ENCODE measurements around the gene SEC22C. TPM values are rescaled to one million over a fixed set of nuclear protein-coding genes. Genes with fewer than 3 reads are reported as not detected.
A peak's percentile ranks its signal among the peaks of the same experiment; 100 is the strongest.
"Not testable (repeated sequence)": the region's sequence is repeated elsewhere in the genome, so short reads cannot be mapped to it uniquely, and the experiment has no call there.

SEC22C gene
- total and polyA plus RNA-seq, 5 donors from 2014 or later, result 40.9 to 72.0 (median 53.4) TPM

- H3K27me3 Mint-ChIP-seq, result no peaks in the 10 kb centered on the region
Observed at GRCh38 chr3:42578054-42578453, 3.7 kb downstream of the SEC22C start.

GRCh38 chr3:42575137-42575741, 6.5 kb downstream of the SEC22C start:
- Histone ChIP-seq H3K4me3 (ENCODE audit: low read depth, low read length) (no peak overlapping the region), H3K4me1 (ENCODE audit: control insufficient read depth, insufficient read depth, low read length, poor library complexity, severe bottlenecking) (peaks cover 6% of the 10 kb centered on the region), H3K9me3 (ENCODE audit: control insufficient read depth in 2 of 2, low read length in 2 of 2) (peaks cover 9 to 14% of the 10 kb centered on the region in 2 experiments), H3K27ac (ENCODE audit: insufficient read depth, low read length, poor library complexity, severe bottlenecking) (no peak overlapping the region), H3K27me3 (ENCODE audit: control insufficient read depth, insufficient read depth, low read length) (no peaks in the 10 kb centered on the region), H3K36me3 (ENCODE audit: control insufficient read depth, insufficient read depth, low read length) (peaks cover 20% of the 10 kb centered on the region)
- H3K36me3 Mint-ChIP-seq, result peaks cover 41% of the 10 kb centered on the region
- no peak for ATAC-seq (ENCODE audit: low read depth in 2 of 2)
- H3K4me3 Mint-ChIP-seq, result peak overlapping the region in 1 of 4 donors; percentile 0
- H3K27ac Mint-ChIP-seq, result peak overlapping the region in 1 of 3 donors; percentile 2
- H3K4me1 Mint-ChIP-seq, result peaks cover 28 to 41% (median 31%) of the 10 kb centered on the region in 4 donors
- H3K27me3 Mint-ChIP-seq, result no peaks in the 10 kb centered on the region
- no peak for DNase-seq
- peaks cover 0 to 19% (median 4%) of the 10 kb centered on the region in 7 donors for H3K9me3 Mint-ChIP-seq

More at GRCh38 chr3:42578054-42578453, 3.7 kb downstream of the SEC22C start:
- peaks cover 17% of the 10 kb centered on the region for H3K36me3 ChIP-seq (ENCODE audit: control insufficient read depth, insufficient read depth, low read length)
- peaks cover 33 to 49% (median 41%) of the 10 kb centered on the region in 4 donors for H3K4me1 Mint-ChIP-seq
- H3K27ac Mint-ChIP-seq, result peak overlapping the region in 1 of 3 donors; percentile 8
- H3K9me3 ChIP-seq (ENCODE audit: control insufficient read depth in 2 of 2, low read length in 2 of 2), result peaks cover 9 to 14% of the 10 kb centered on the region in 2 experiments
- H3K36me3 Mint-ChIP-seq, result peaks cover 30% of the 10 kb centered on the region
- H3K27me3 ChIP-seq (ENCODE audit: control insufficient read depth, insufficient read depth, low read length), result no peaks in the 10 kb centered on the region
- H3K4me3 ChIP-seq (ENCODE audit: low read depth, low read length), result no peak overlapping the region
- no peak overlapping the region for H3K27ac ChIP-seq (ENCODE audit: insufficient read depth, low read length, poor library complexity, severe bottlenecking)
- H3K9me3 Mint-ChIP-seq, result peaks cover 0 to 19% (median 4%) of the 10 kb centered on the region in 7 donors
- DNase-seq, result no peak
- no peak for ATAC-seq (ENCODE audit: low read depth in 2 of 2)
- H3K4me3 Mint-ChIP-seq, result peak overlapping the region in 1 of 4 donors; percentile 12
- H3K4me1 ChIP-seq (ENCODE audit: control insufficient read depth, insufficient read depth, low read length, poor library complexity, severe bottlenecking), result peaks cover 27% of the 10 kb centered on the region

- Histone ChIP-seq H3K4me1 (ENCODE audit: control insufficient read depth, insufficient read depth, low read length, poor library complexity, severe bottlenecking) (no peaks in the 10 kb centered on the region), H3K27me3 (ENCODE audit: control insufficient read depth, insufficient read depth, low read length) (no peaks in the 10 kb centered on the region), H3K4me3 (ENCODE audit: low read depth, low read length) (no peak overlapping the region), H3K27ac (ENCODE audit: insufficient read depth, low read length, poor library complexity, severe bottlenecking) (no peak overlapping the region), H3K9me3 (ENCODE audit: control insufficient read depth in 2 of 2, low read length in 2 of 2) (peaks cover 9 to 14% of the 10 kb centered on the region in 2 experiments), H3K36me3 (ENCODE audit: control insufficient read depth, insufficient read depth, low read length) (peaks cover 34% of the 10 kb centered on the region)
- H3K4me3 Mint-ChIP-seq, result no peak overlapping the region
- DNase-seq (no peak), ATAC-seq (ENCODE audit: low read depth in 2 of 2) (peak in 1 of 2 donors; percentile 67)
- H3K36me3 Mint-ChIP-seq, result peaks cover 49% of the 10 kb centered on the region
- no peaks in the 10 kb centered on the region for H3K27me3 Mint-ChIP-seq
- H3K4me1 Mint-ChIP-seq, result peaks cover 19 to 41% (median 26%) of the 10 kb centered on the region in 4 donors
- peaks cover 0 to 19% (median 4%) of the 10 kb centered on the region in 7 donors for H3K9me3 Mint-ChIP-seq
- H3K27ac Mint-ChIP-seq, result peak overlapping the region in 2 of 3 donors; percentile 48 to 75
Observed at GRCh38 chr3:42572278-42572677, 9.5 kb downstream of the SEC22C start.

DNA sequence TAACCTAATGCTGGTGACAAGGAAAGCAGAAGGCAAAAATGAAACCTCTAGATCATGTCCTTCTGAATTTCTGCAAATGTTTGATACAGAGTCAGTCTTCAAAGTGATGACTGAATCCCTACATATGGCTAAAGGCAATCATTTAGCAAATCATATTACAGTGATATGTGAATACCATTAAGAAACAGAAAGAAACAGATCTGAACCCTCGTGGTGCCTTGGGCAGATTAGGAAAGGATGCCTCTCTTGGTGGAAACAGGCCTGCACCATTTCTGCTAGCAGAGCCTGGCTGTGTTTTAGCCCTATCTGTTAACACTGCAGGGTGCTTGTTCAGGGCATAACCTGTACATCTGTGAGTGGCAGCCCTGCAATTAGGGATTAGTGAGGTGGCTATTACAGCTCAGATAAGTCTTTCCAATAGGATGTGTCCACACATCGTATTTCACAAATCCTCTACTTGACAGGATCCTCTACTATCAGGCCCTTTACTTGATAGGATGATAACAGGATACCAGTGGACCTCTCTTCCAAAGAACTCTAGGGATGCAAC, 12.1 kb downstream of the SEC22C start:
- Mint-ChIP-seq H3K27ac (peak overlapping the region in 1 of 3 donors; percentile 23), H3K4me3 (no peak overlapping the region), H3K36me3 (peaks cover 49% of the 10 kb centered on the region), H3K27me3 (no peaks in the 10 kb centered on the region), H3K4me1 (peaks cover 12 to 37% (median 19%) of the 10 kb centered on the region in 4 donors), H3K9me3 (peaks cover 0 to 10% (median 3%) of the 10 kb centered on the region in 7 donors)
- Histone ChIP-seq H3K27ac (ENCODE audit: insufficient read depth, low read length, poor library complexity, severe bottlenecking) (no peak overlapping the region), H3K4me1 (ENCODE audit: control insufficient read depth, insufficient read depth, low read length, poor library complexity, severe bottlenecking) (no peaks in the 10 kb centered on the region), H3K36me3 (ENCODE audit: control insufficient read depth, insufficient read depth, low read length) (peaks cover 51% of the 10 kb centered on the region), H3K4me3 (ENCODE audit: low read depth, low read length) (no peak overlapping the region), H3K27me3 (ENCODE audit: control insufficient read depth, insufficient read depth, low read length) (no peaks in the 10 kb centered on the region), H3K9me3 (ENCODE audit: control insufficient read depth in 2 of 2, low read length in 2 of 2) (peaks cover 4 to 8% of the 10 kb centered on the region in 2 experiments)
- no peak for ATAC-seq (ENCODE audit: low read depth in 2 of 2)
- no peak for DNase-seq

DNA sequence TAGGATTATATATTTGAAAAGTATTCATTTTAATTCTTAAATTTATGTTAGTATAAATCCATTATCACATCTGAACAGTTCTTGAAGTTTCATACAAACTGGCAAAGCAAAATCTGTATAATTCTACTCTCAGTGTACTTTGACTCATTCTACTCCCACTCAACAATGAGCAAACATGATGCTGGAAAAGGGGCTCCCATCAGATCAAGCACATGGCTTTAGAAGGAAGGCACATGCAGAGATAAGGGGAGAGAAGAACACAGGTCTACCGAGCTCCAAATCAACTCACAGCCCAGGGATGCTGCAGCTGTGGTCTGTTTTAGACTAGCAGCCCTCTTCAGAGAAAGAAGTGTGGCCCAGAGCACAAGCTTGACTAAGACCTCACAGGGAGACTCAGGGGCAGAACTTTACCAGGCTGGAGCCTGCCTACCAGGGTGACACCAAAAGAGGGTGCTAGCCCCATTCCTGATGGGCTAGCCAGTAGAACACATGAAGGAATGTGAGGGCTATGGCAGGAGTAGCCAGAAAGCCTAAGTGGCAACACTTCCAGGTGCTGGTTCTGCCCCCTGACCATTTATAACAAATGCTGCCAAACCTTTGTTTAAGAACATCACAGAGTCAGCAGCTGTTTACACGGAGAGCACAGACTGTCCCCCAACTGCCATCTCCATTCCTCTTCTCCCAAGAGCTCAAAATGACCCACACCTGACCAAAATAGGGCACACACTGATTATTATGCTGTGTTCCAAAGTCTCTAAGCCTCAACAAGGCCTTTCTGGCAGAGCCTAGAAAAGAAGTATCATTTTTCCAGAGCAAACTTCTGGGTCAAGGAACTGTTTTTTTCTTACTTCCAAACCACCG, 19.5 kb downstream of the SEC22C start:
- no peak overlapping the region for H3K4me3 ChIP-seq (ENCODE audit: low read depth, low read length)
- H3K27me3 Mint-ChIP-seq, result no peaks in the 10 kb centered on the region
- peaks cover 7 to 20% (median 16%) of the 10 kb centered on the region in 4 donors for H3K4me1 Mint-ChIP-seq
- peaks cover 70% of the 10 kb centered on the region for H3K36me3 ChIP-seq (ENCODE audit: control insufficient read depth, insufficient read depth, low read length)
- no peaks in the 10 kb centered on the region for H3K9me3 ChIP-seq (ENCODE audit: control insufficient read depth in 2 of 2, low read length in 2 of 2)
- DNase-seq, result no peak
- peaks cover 51% of the 10 kb centered on the region for H3K36me3 Mint-ChIP-seq
- no peak for ATAC-seq (ENCODE audit: low read depth in 2 of 2)
- H3K27me3 ChIP-seq (ENCODE audit: control insufficient read depth, insufficient read depth, low read length), result no peaks in the 10 kb centered on the region
- H3K9me3 Mint-ChIP-seq, result no peaks in the 10 kb centered on the region
- H3K27ac ChIP-seq (ENCODE audit: insufficient read depth, low read length, poor library complexity, severe bottlenecking), result no peak overlapping the region
- no peak overlapping the region for H3K4me3 Mint-ChIP-seq
- peaks cover 4% of the 10 kb centered on the region for H3K4me1 ChIP-seq (ENCODE audit: control insufficient read depth, insufficient read depth, low read length, poor library complexity, severe bottlenecking)
- H3K27ac Mint-ChIP-seq, result no peak overlapping the region

DNA sequence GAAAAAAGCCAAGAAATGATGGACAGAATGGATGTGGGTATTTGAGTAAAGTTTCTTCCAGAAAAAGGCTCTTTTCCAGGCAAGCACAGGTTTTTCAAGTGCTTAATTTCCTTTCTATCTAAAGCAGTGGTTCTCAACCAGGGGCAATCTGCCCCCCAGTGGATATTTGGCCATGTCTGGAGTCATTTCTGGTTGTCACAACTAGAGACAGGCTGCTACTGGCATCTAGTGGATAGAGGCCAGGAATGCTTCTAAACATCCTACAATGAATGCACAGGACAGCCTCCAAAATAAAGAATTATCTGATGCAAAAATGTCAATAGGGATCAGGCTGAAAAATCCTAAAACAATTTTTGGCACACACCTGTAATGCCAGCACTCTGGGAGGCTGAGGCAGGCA, 23.9 kb downstream of the SEC22C start:
- Mint-ChIP-seq H3K4me1 (peaks cover 11 to 39% (median 26%) of the 10 kb centered on the region in 4 donors), H3K36me3 (peaks cover 49% of the 10 kb centered on the region), H3K27me3 (no peaks in the 10 kb centered on the region), H3K9me3 (no peaks in the 10 kb centered on the region), H3K27ac (peak overlapping the region; percentile 36 to 77 (median 45)), H3K4me3 (peak overlapping the region in 1 of 4 donors; percentile 46)
- ATAC-seq (ENCODE audit: low read depth in 2 of 2) (no peak), DNase-seq (peak in 2 of 3 donors; percentile 52 to 53)
- Histone ChIP-seq H3K27me3 (ENCODE audit: control insufficient read depth, insufficient read depth, low read length) (no peaks in the 10 kb centered on the region), H3K4me3 (ENCODE audit: low read depth, low read length) (no peak overlapping the region), H3K9me3 (ENCODE audit: control insufficient read depth in 2 of 2, low read length in 2 of 2) (no peaks in the 10 kb centered on the region), H3K36me3 (ENCODE audit: control insufficient read depth, insufficient read depth, low read length) (peaks cover 46% of the 10 kb centered on the region), H3K4me1 (ENCODE audit: control insufficient read depth, insufficient read depth, low read length, poor library complexity, severe bottlenecking) (peaks cover 29% of the 10 kb centered on the region), H3K27ac (ENCODE audit: insufficient read depth, low read length, poor library complexity, severe bottlenecking) (no peak overlapping the region)

DNA sequence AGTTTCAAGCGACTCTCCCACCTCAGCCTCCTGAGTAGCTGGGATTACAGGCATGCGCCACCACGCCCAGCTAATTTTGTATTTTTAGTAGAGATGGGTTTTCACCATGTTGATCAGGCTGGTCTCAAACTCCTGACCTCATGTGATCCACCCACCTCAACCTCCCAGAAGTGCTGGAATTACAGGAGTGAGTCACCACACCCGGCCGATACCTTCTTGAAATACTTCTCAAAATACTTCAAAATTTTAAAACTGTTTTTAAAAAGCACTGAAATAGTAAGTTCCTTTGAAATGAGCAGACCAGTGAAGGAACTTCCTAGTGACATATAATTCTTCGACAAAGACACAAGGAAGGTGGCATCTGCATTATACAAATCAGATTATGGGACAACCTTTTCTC, 24.9 kb downstream of the SEC22C start:
- Mint-ChIP-seq H3K27ac (peak overlapping the region; percentile 77 to 99 (median 95)), H3K4me1 (peaks cover 11 to 37% (median 26%) of the 10 kb centered on the region in 4 donors), H3K4me3 (peak overlapping the region in 3 of 4 donors; percentile 67 to 81 (median 74)), H3K36me3 (peaks cover 45% of the 10 kb centered on the region)
- not testable (repeated sequence) for H3K9me3 ChIP-seq (ENCODE audit: control insufficient read depth in 2 of 2, low read length in 2 of 2); H3K9me3 Mint-ChIP-seq; H3K27me3 ChIP-seq (ENCODE audit: control insufficient read depth, insufficient read depth, low read length); H3K27me3 Mint-ChIP-seq; DNase-seq; H3K4me3 ChIP-seq (ENCODE audit: low read depth, low read length); ATAC-seq (ENCODE audit: low read depth in 2 of 2)
- H3K4me1 ChIP-seq (ENCODE audit: control insufficient read depth, insufficient read depth, low read length, poor library complexity, severe bottlenecking), result peaks cover 29% of the 10 kb centered on the region
- peaks cover 45% of the 10 kb centered on the region for H3K36me3 ChIP-seq (ENCODE audit: control insufficient read depth, insufficient read depth, low read length)
- peak overlapping the region; percentile 70 for H3K27ac ChIP-seq (ENCODE audit: insufficient read depth, low read length, poor library complexity, severe bottlenecking)

All from CD4-positive, CD25-positive, alpha-beta regulatory T cell (primary cell).